K562 (cell line): ENCODE results near the gene MFSD8.

ENCODE experiments used
- CTCF ChIP-seq, 3 experiments: IDR thresholded peaks in 2 of 3; conservative IDR thresholded peaks in 1 of 3; 2 replicates each; pipeline ENCODE4 v1.5.1; 2011 to 2012; ENCODE audit warnings: low read length in 3 of 3, mild to moderate bottlenecking in 3 of 3, control low read depth in 2 of 3, improper control_type of control experiment in 1 of 3, inconsistent platforms in 1 of 3, low read depth in 1 of 3, mixed read lengths in 1 of 3, moderate library complexity in 1 of 3; ENCODE audit not compliant: insufficient read depth in 2 of 3
- ELF1 ChIP-seq: fragments of 200-800 bp; sonication (Bioruptor generic); IDR thresholded peaks from 2 replicates; pipeline ENCODE4 v1.6.1; 2016; ENCODE audit warnings: missing genetic modification characterization, missing compliant biosample characterization
- ETV5 ChIP-seq: sonication (generic); formaldehyde crosslinking; IDR thresholded peaks from 2 replicates; pipeline ENCODE4 v1.4.0; 2020; ENCODE audit warnings: low read depth, mild to moderate bottlenecking, missing genetic modification reagents
- POLR2A ChIP-seq: fragments of 450-650 bp; conservative IDR thresholded peaks from 2 replicates; pipeline ENCODE4 v1.6.1; 2016
- SPI1 ChIP-seq: IDR thresholded peaks from 2 replicates; pipeline ENCODE4 v1.6.1; 2011; ENCODE audit warnings: low read depth, low read length, control low read depth, borderline replicate concordance
- TF ChIP-seq, protein P1 (sequence below): fragments of 450-650 bp; IDR thresholded peaks from 2 replicates; pipeline ENCODE4 v1.6.1; 2016

DNA sequence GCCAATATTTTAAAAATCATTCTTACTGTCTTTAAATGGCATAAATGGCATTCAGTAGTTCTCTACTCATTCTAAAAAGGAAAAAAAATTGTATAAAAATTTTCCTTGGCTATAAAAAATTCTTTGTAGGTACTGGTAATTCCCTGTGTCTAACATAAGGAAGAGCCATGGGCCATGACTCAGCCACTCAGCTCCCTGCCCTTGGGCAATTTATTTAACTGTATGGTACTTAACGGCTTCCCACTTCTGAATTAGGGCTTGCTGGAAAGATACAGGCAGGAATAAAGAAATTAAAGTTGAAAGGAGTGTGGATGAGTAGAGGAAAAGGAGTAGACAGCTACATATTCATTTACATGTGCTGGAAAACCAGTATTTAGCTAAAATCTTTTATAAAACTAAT lies 30.8 kb upstream of the MFSD8 start:
- no peak for TF ChIP-seq SPI1
- no peak for TF ChIP-seq CTCF (IDR thresholded peaks at IDR 0.05 in 2 of 3, conservative IDR thresholded peaks at IDR 0.05 in 1 of 3; ENCODE audit: insufficient read depth in 2 of 3, low read depth in 1 of 3, low read length in 3 of 3)
- TF ChIP-seq POLR2A: no peak
- TF ChIP-seq ETV5 (CRISPR knock-in tag): no peak
- TF ChIP-seq ELF1: no peak
- TF ChIP-seq, protein P1, sequence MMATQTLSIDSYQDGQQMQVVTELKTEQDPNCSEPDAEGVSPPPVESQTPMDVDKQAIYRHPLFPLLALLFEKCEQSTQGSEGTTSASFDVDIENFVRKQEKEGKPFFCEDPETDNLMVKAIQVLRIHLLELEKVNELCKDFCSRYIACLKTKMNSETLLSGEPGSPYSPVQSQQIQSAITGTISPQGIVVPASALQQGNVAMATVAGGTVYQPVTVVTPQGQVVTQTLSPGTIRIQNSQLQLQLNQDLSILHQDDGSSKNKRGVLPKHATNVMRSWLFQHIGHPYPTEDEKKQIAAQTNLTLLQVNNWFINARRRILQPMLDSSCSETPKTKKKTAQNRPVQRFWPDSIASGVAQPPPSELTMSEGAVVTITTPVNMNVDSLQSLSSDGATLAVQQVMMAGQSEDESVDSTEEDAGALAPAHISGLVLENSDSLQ: no peak
